ENCODE measurements around the gene BAZ2B.

BAZ2B gene

GRCh38 chr2:159573846-159574606 is 42.3 kb downstream of the BAZ2B start:
- H3K27ac Mint-ChIP-seq: no peak overlapping the region
- ATAC-seq (ENCODE audit: low read depth): no peak
- H3K27me3 Mint-ChIP-seq: peaks cover 1% of the 10 kb centered on the region
- H3K4me1 Mint-ChIP-seq: no peaks in the 10 kb centered on the region
- DNase-seq (ENCODE audit: low spot score in 2 of 2): no peak
- H3K36me3 Mint-ChIP-seq: peaks cover 10% of the 10 kb centered on the region
- H3K4me3 Mint-ChIP-seq: no peak overlapping the region
- peaks cover 10% of the 10 kb centered on the region for H3K9me3 Mint-ChIP-seq

- peaks cover 1% of the 10 kb centered on the region for H3K27me3 Mint-ChIP-seq
- DNase-seq (ENCODE audit: low spot score in 2 of 2) (no peak), ATAC-seq (ENCODE audit: low read depth) (no peak)
- H3K27ac Mint-ChIP-seq: no peak overlapping the region
- H3K9me3 Mint-ChIP-seq: peaks cover 10% of the 10 kb centered on the region
- no peak overlapping the region for H3K4me3 Mint-ChIP-seq
- H3K4me1 Mint-ChIP-seq: no peaks in the 10 kb centered on the region
- H3K36me3 Mint-ChIP-seq: peaks cover 10% of the 10 kb centered on the region
Measured at GRCh38 chr2:159573294-159573693, 43.1 kb downstream of the BAZ2B start.

- Mint-ChIP-seq H3K27ac (no peak overlapping the region), H3K4me3 (no peak overlapping the region), H3K4me1 (no peaks in the 10 kb centered on the region), H3K27me3 (peaks cover 1% of the 10 kb centered on the region), H3K9me3 (peaks cover 10% of the 10 kb centered on the region), H3K36me3 (peaks cover 10% of the 10 kb centered on the region)
- DNase-seq (ENCODE audit: low spot score in 2 of 2): no peak
- no peak for ATAC-seq (ENCODE audit: low read depth)
Measured at GRCh38 chr2:159572459-159572858, 43.9 kb downstream of the BAZ2B start.

GRCh38 chr2:159571540-159572260 is 44.6 kb downstream of the BAZ2B start:
- no peak for DNase-seq (ENCODE audit: low spot score in 2 of 2)
- Mint-ChIP-seq H3K27me3 (peaks cover 1% of the 10 kb centered on the region), H3K4me3 (no peak overlapping the region), H3K36me3 (peaks cover 10% of the 10 kb centered on the region), H3K9me3 (peaks cover 10% of the 10 kb centered on the region), H3K27ac (no peak overlapping the region), H3K4me1 (no peaks in the 10 kb centered on the region)
- no peak for ATAC-seq (ENCODE audit: low read depth)

GRCh38 chr2:159564081-159564480 is 52.3 kb downstream of the BAZ2B start:
- peaks cover 5% of the 10 kb centered on the region for H3K36me3 Mint-ChIP-seq
- no peak overlapping the region for H3K27ac Mint-ChIP-seq
- no peaks in the 10 kb centered on the region for H3K9me3 Mint-ChIP-seq
- no peak overlapping the region for H3K4me3 Mint-ChIP-seq
- no peaks in the 10 kb centered on the region for H3K27me3 Mint-ChIP-seq
- no peak for DNase-seq (ENCODE audit: low spot score in 2 of 2)
- ATAC-seq (ENCODE audit: low read depth): no peak
- no peaks in the 10 kb centered on the region for H3K4me1 Mint-ChIP-seq

- Mint-ChIP-seq H3K27me3 (no peaks in the 10 kb centered on the region), H3K27ac (no peak overlapping the region), H3K36me3 (peaks cover 5% of the 10 kb centered on the region), H3K4me1 (no peaks in the 10 kb centered on the region), H3K4me3 (no peak overlapping the region), H3K9me3 (no peaks in the 10 kb centered on the region)
- ATAC-seq (ENCODE audit: low read depth) (no peak), DNase-seq (ENCODE audit: low spot score in 2 of 2) (no peak)
Measured at GRCh38 chr2:159562248-159562647, 54.1 kb downstream of the BAZ2B start.

GRCh38 chr2:159561786-159562185 is 54.6 kb downstream of the BAZ2B start:
- Mint-ChIP-seq H3K27me3 (no peaks in the 10 kb centered on the region), H3K9me3 (no peaks in the 10 kb centered on the region), H3K4me1 (no peaks in the 10 kb centered on the region), H3K4me3 (no peak overlapping the region), H3K27ac (no peak overlapping the region), H3K36me3 (peaks cover 5% of the 10 kb centered on the region)
- ATAC-seq (ENCODE audit: low read depth) (no peak), DNase-seq (ENCODE audit: low spot score in 2 of 2) (no peak)

GRCh38 chr2:159561242-159561641 is 55.1 kb downstream of the BAZ2B start:
- Mint-ChIP-seq H3K9me3 (no peaks in the 10 kb centered on the region), H3K4me3 (no peak overlapping the region), H3K27ac (no peak overlapping the region), H3K36me3 (peaks cover 5% of the 10 kb centered on the region), H3K4me1 (no peaks in the 10 kb centered on the region), H3K27me3 (no peaks in the 10 kb centered on the region)
- ATAC-seq (ENCODE audit: low read depth) (no peak), DNase-seq (ENCODE audit: low spot score in 2 of 2) (no peak)

GRCh38 chr2:159559034-159559433 is 57.3 kb downstream of the BAZ2B start:
- DNase-seq (ENCODE audit: low spot score in 2 of 2): no peak
- Mint-ChIP-seq H3K4me3 (no peak overlapping the region), H3K27ac (no peak overlapping the region), H3K27me3 (no peaks in the 10 kb centered on the region), H3K9me3 (no peaks in the 10 kb centered on the region), H3K4me1 (no peaks in the 10 kb centered on the region), H3K36me3 (no peaks in the 10 kb centered on the region)
- ATAC-seq (ENCODE audit: low read depth): no peak

- H3K4me3 Mint-ChIP-seq: no peak overlapping the region
Measured at GRCh38 chr2:159558479-159558878, 57.9 kb downstream of the BAZ2B start.

GRCh38 chr2:159557437-159558034 is 58.8 kb downstream of the BAZ2B start:
- Mint-ChIP-seq H3K4me3 (no peak overlapping the region), H3K27ac (peak overlapping the region; percentile 4), H3K27me3 (no peaks in the 10 kb centered on the region), H3K36me3 (no peaks in the 10 kb centered on the region), H3K9me3 (no peaks in the 10 kb centered on the region), H3K4me1 (no peaks in the 10 kb centered on the region)
- DNase-seq (ENCODE audit: low spot score in 2 of 2) (no peak), ATAC-seq (ENCODE audit: low read depth) (no peak)

More at GRCh38 chr2:159558479-159558878, 57.9 kb downstream of the BAZ2B start:
- ATAC-seq (ENCODE audit: low read depth): no peak
- no peaks in the 10 kb centered on the region for H3K9me3 Mint-ChIP-seq
- H3K27ac Mint-ChIP-seq: no peak overlapping the region
- DNase-seq (ENCODE audit: low spot score in 2 of 2): no peak
- no peaks in the 10 kb centered on the region for H3K4me1 Mint-ChIP-seq
- H3K36me3 Mint-ChIP-seq: no peaks in the 10 kb centered on the region
- H3K27me3 Mint-ChIP-seq: no peaks in the 10 kb centered on the region

GRCh38 chr2:159555651-159556392 is 60.5 kb downstream of the BAZ2B start:
- H3K4me3 Mint-ChIP-seq: no peak overlapping the region
- H3K9me3 Mint-ChIP-seq: no peaks in the 10 kb centered on the region
- DNase-seq (ENCODE audit: low spot score in 2 of 2): no peak
- H3K27me3 Mint-ChIP-seq: no peaks in the 10 kb centered on the region
- no peaks in the 10 kb centered on the region for H3K4me1 Mint-ChIP-seq
- H3K36me3 Mint-ChIP-seq: no peaks in the 10 kb centered on the region
- no peak overlapping the region for H3K27ac Mint-ChIP-seq
- no peak for ATAC-seq (ENCODE audit: low read depth)

GRCh38 chr2:159553727-159554126 is 62.6 kb downstream of the BAZ2B start:
- Mint-ChIP-seq H3K27ac (no peak overlapping the region), H3K36me3 (no peaks in the 10 kb centered on the region), H3K9me3 (no peaks in the 10 kb centered on the region), H3K27me3 (no peaks in the 10 kb centered on the region), H3K4me3 (no peak overlapping the region), H3K4me1 (peaks cover 2% of the 10 kb centered on the region)
- ATAC-seq (ENCODE audit: low read depth) (no peak), DNase-seq (ENCODE audit: low spot score in 2 of 2) (no peak)

GRCh38 chr2:159551806-159552205 is 64.5 kb downstream of the BAZ2B start:
- Mint-ChIP-seq H3K27ac (no peak overlapping the region), H3K9me3 (no peaks in the 10 kb centered on the region), H3K27me3 (no peaks in the 10 kb centered on the region), H3K4me1 (peaks cover 2% of the 10 kb centered on the region), H3K36me3 (no peaks in the 10 kb centered on the region), H3K4me3 (no peak overlapping the region)
- ATAC-seq (ENCODE audit: low read depth) (no peak), DNase-seq (ENCODE audit: low spot score in 2 of 2) (no peak)

All from memory B cell (primary cell).